SK-N-SH (cell line): ENCODE data around the gene NR1H2. TPM values are rescaled to one million over a fixed set of nuclear protein-coding genes. Genes with fewer than 3 reads are reported as not detected.

Experiments
- CTCF ChIA-PET: fragments of 300-600, 350-600 bp; formaldehyde crosslinking; extraction: SDS; loops from one replicate; lab custom pipeline; 2021; lab: Yijun Ruan, JAX
- POLR2A ChIA-PET: fragments of 350-600 bp; sonication (Branson Sonifier 250); formaldehyde crosslinking; extraction: SDS; loops from one replicate; lab custom pipeline; 2020; ENCODE audit warnings: antibody characterized with exemption, inconsistent platforms; lab: Yijun Ruan, JAX
- DNase-seq: peaks from one replicate; pipeline ENCODE4 v3.0.0; 2012
- H2AFZ ChIP-seq: fragments of 200-600 bp; sonication (generic); 2 replicates; pipeline ENCODE4 v1.8.1; 2016; ENCODE audit warnings: antibody characterized with exemption, mild to moderate bottlenecking, low read depth
- H3F3A ChIP-seq: fragments of 200-600 bp; sonication (generic); replicated peaks from 2 replicates; pipeline ENCODE3; 2016; ENCODE audit warnings: antibody characterized with exemption, mild to moderate bottlenecking; ENCODE audit not compliant: insufficient read depth
- H3K27ac ChIP-seq, 2 experiments: fragments of 200-500 bp in 1 of 2; fragments of 200-600 bp in 1 of 2; sonication (Bioruptor generic) in 1 of 2; sonication (generic), shearing (Covaris generic) in 1 of 2; 2 replicates each; pipeline versions ENCODE4 v1.5.1 to v1.6.1; 2014 to 2016; ENCODE audit warnings: low read depth in 2 of 2, inconsistent platforms in 1 of 2, low read length in 1 of 2, mild to moderate bottlenecking in 1 of 2, mixed read lengths in 1 of 2
- H3K27me3 ChIP-seq: fragments of 200-600 bp; sonication (generic), shearing (Covaris generic); 2 replicates; pipeline ENCODE4 v1.6.1; 2016; ENCODE audit warnings: mixed run types; ENCODE audit not compliant: insufficient read depth
- H3K36me3 ChIP-seq, 2 experiments: fragments of 200-500 bp in 1 of 2; fragments of 200-600 bp in 1 of 2; sonication (Bioruptor generic) in 1 of 2; sonication (generic) in 1 of 2; replicated peaks in 1 of 2; 2 replicates each; pipeline versions ENCODE3 to v1.5.1; 2014 to 2016; ENCODE audit warnings: low read length in 1 of 2, mild to moderate bottlenecking in 1 of 2; ENCODE audit not compliant: insufficient read depth in 2 of 2, control insufficient read depth in 1 of 2
- H3K4me1 ChIP-seq, 2 experiments: fragments of 200-500 bp in 1 of 2; fragments of 200-600 bp in 1 of 2; sonication (Bioruptor generic) in 1 of 2; sonication (generic), shearing (Covaris generic) in 1 of 2; 2 replicates each; pipeline versions ENCODE4 v1.5.1 to v1.6.1; 2014 to 2016; ENCODE audit warnings: low read depth in 1 of 2, low read length in 1 of 2, mixed run types in 1 of 2; ENCODE audit not compliant: insufficient read depth in 2 of 2, control insufficient read depth in 1 of 2
- H3K4me2 ChIP-seq: fragments of 200-600 bp; sonication (generic), shearing (Covaris generic); 2 replicates; pipeline ENCODE4 v1.6.1; 2017; ENCODE audit warnings: mixed run types
- H3K4me3 ChIP-seq, 2 experiments: fragments of 200-500 bp in 1 of 2; fragments of 200-600 bp in 1 of 2; sonication (Bioruptor generic) in 1 of 2; sonication (generic), shearing (Covaris generic) in 1 of 2; 2 replicates each; pipeline versions ENCODE4 v1.5.1 to v1.8.1; 2014 to 2016; ENCODE audit warnings: low read depth in 2 of 2, inconsistent platforms in 1 of 2, low read length in 1 of 2, mild to moderate bottlenecking in 1 of 2, mixed read lengths in 1 of 2, moderate library complexity in 1 of 2
- H3K79me2 ChIP-seq: fragments of 200-600 bp; sonication (generic); 2 replicates; pipeline ENCODE4 v1.8.1; 2017; ENCODE audit warnings: mild to moderate bottlenecking; ENCODE audit not compliant: insufficient read depth
- H3K9ac ChIP-seq: fragments of 200-600 bp; sonication (generic); 2 replicates; pipeline ENCODE4 v1.6.1; 2017; ENCODE audit warnings: mixed run types
- H3K9me2 ChIP-seq: fragments of 200-600 bp; sonication (generic); 2 replicates; pipeline ENCODE4 v1.6.1; 2017; ENCODE audit warnings: mixed run types
- H3K9me3 ChIP-seq: fragments of 200-600 bp; sonication (generic); 2 replicates; pipeline ENCODE4 v1.6.1; 2017; ENCODE audit warnings: mixed run types, mild to moderate bottlenecking, moderate library complexity
- H4K20me1 ChIP-seq: fragments of 200-600 bp; sonication (generic); 2 replicates; pipeline ENCODE4 v1.6.1; 2017; ENCODE audit warnings: mild to moderate bottlenecking, mixed run types; ENCODE audit not compliant: insufficient read depth
- CTCF ChIP-seq: fragments of 200-600 bp; sonication (generic); IDR thresholded peaks from 2 replicates; pipeline ENCODE4 v1.6.1; 2017; ENCODE audit warnings: antibody characterized with exemption, mild to moderate bottlenecking, moderate library complexity
- ELF1 ChIP-seq: IDR thresholded peaks from 2 replicates; pipeline ENCODE4 v1.4.0; 2012
- EP300 ChIP-seq, 2 experiments: IDR thresholded peaks; 2 replicates each; pipeline versions ENCODE4 v1.4.0 to v1.6.1; 2012; ENCODE audit warnings: borderline replicate concordance in 1 of 2, low read depth in 1 of 2, low read length in 1 of 2
- FOXJ3 ChIP-seq: sonication (generic); formaldehyde crosslinking; IDR thresholded peaks from 2 replicates; pipeline ENCODE4 v1.5.1; 2020; ENCODE audit warnings: mild to moderate bottlenecking, missing genetic modification reagents
- FOXM1 ChIP-seq: IDR thresholded peaks from 2 replicates; pipeline ENCODE4 v1.4.0; 2012; ENCODE audit warnings: low read depth, mild to moderate bottlenecking
- GATA2 ChIP-seq: sonication (generic); formaldehyde crosslinking; IDR thresholded peaks from 2 replicates; pipeline ENCODE4 v1.5.0; 2020; ENCODE audit warnings: mild to moderate bottlenecking, missing genetic modification reagents
- JUND ChIP-seq: IDR thresholded peaks from 2 replicates; pipeline ENCODE4 v1.4.0; 2012
- MEF2A ChIP-seq: IDR thresholded peaks from 2 replicates; pipeline ENCODE4 v1.4.0; 2012; ENCODE audit warnings: low read depth, borderline replicate concordance
- NRF1 ChIP-seq: IDR thresholded peaks from 2 replicates; pipeline ENCODE4 v1.6.1; 2012; ENCODE audit warnings: low read depth, mild to moderate bottlenecking, low read length
- RAD21 ChIP-seq: IDR thresholded peaks from 2 replicates; pipeline ENCODE4 v1.6.1; 2012; ENCODE audit warnings: mild to moderate bottlenecking, low read length
- SMC3 ChIP-seq: IDR thresholded peaks from 2 replicates; pipeline ENCODE4 v1.6.1; 2012; ENCODE audit warnings: low read depth, low read length, improper control_type of control experiment
- TAF1 ChIP-seq: IDR thresholded peaks from 2 replicates; pipeline ENCODE4 v1.6.1; 2012; ENCODE audit warnings: low read depth, mild to moderate bottlenecking, low read length, moderate library complexity, borderline replicate concordance
- USF2 ChIP-seq: fragments of 150-350 bp; IDR thresholded peaks from 2 replicates; pipeline ENCODE4 v1.6.1; 2017; ENCODE audit warnings: antibody characterized with exemption, low read length, low read depth, borderline replicate concordance
- YY1 ChIP-seq: IDR thresholded peaks from 2 replicates; pipeline ENCODE4 v1.4.0; 2012; ENCODE audit warnings: low read depth, mild to moderate bottlenecking
- WGBS: methylation state at CpG from one replicate; pipeline ENCODE4 v1.1.6; 2017; ENCODE audit warnings: low lambda C conversion rate; 5-methylcytosine and 5-hydroxymethylcytosine counted together
- polyA plus RNA-seq, 3 experiments: library from polyadenylated mRNA; depleted of rRNA; stranded (reverse); fragments of >200 nt; gene quantifications; 2 replicates each; pipeline ENCODE4 v1.2.3, GENCODE V29; 2012

The NR1H2 gene
- polyA plus RNA-seq, 1 of the 3 experiments (the other 2 are of a cell fraction), result 108 TPM

GRCh38 chr19:50427997-50428425, 51.8 kb downstream of the NR1H2 start:
- Histone ChIP-seq H3F3A (no peaks in the 10 kb centered on the region), H3K27ac (no peak overlapping the region), H3K4me2 (no peak overlapping the region), H3K9me3 (no peaks in the 10 kb centered on the region), H3K9ac (no peak overlapping the region), H3K27me3 (peaks cover 9% of the 10 kb centered on the region), H4K20me1 (no peaks in the 10 kb centered on the region), H3K4me3 (no peak overlapping the region), H3K4me1 (peaks cover 0 to 10% of the 10 kb centered on the region in 2 experiments; a peak in 1 of 4 replicates), H3K36me3 (no peaks in the 10 kb centered on the region), H3K9me2 (no peaks in the 10 kb centered on the region), H2AFZ (no peak overlapping the region), H3K79me2 (no peaks in the 10 kb centered on the region)
- TF ChIP-seq EP300 (IDR thresholded peaks at IDR 0.05; ENCODE audit: borderline replicate concordance in 1 of 2, low read depth in 1 of 2, low read length in 1 of 2) (no peak), NRF1 (no peak), YY1 (no peak), TAF1 (no peak), GATA2 (CRISPR knock-in tag) (no peak), JUND (no peak), USF2 (no peak), SMC3 (no peak), RAD21 (no peak), FOXJ3 (CRISPR knock-in tag) (no peak), MEF2A (no peak)
- no peak for DNase-seq
- CTCF ChIA-PET, result interaction anchor here (1.2 to 1.7 kb wide), 3 partner anchors 13 to 59 kb away, joined by 3 to 5 read pairs (median 5); no protein-coding TSS in a partner anchor
- POLR2A ChIA-PET, result no interaction called here
- 52% methylated on average over 18 of the region's 38 CpGs for WGBS

- no peaks in the 10 kb centered on the region for H3K9me2 ChIP-seq
- no peaks in the 10 kb centered on the region for H3K79me2 ChIP-seq
- H4K20me1 ChIP-seq, result no peaks in the 10 kb centered on the region
- peaks cover 0 to 10% of the 10 kb centered on the region in 2 experiments; a peak in 1 of 4 replicates for H3K4me1 ChIP-seq
- H3K36me3 ChIP-seq, result no peaks in the 10 kb centered on the region
- no peaks in the 10 kb centered on the region for H3F3A ChIP-seq
- POLR2A ChIA-PET, result no interaction called here
- H3K9me3 ChIP-seq, result no peaks in the 10 kb centered on the region
- CTCF ChIA-PET, result interaction anchor here (1.2 to 1.7 kb wide), 2 partner anchors 14 to 15 kb away, joined by 3 to 5 read pairs; no protein-coding TSS in a partner anchor
- WGBS, result 54% methylated on average over 7 of the region's 7 CpGs
- no peak overlapping the region for H3K27ac ChIP-seq
- H2AFZ ChIP-seq, result no peak overlapping the region
- H3K4me2 ChIP-seq, result no peak overlapping the region
- no peak overlapping the region for H3K4me3 ChIP-seq
- DNase-seq, result no peak
- TF ChIP-seq FOXM1, result no peak
- TF ChIP-seq RAD21, result no peak
- no peak for TF ChIP-seq NRF1
- no peak for TF ChIP-seq ELF1
- no peak for TF ChIP-seq CTCF
- TF ChIP-seq, all 33 proteins: peak for 0
- Histone ChIP-seq H3K27me3 (peaks cover 19% of the 10 kb centered on the region), H3K9ac (no peak overlapping the region)
Observed at GRCh38 chr19:50428772-50429463, 52.7 kb downstream of the NR1H2 start.
